DMS153 (cell line): ENCODE data around the gene ZNF638.

Experiments
- DNase-seq: peaks from one replicate; lab custom pipeline; 2025; lab: John Stamatoyannopoulos, UW

The ZNF638 gene

GRCh38 chr2:71333619-71334018 lies 2.0 kb downstream of the ZNF638 start:
- no peak for DNase-seq

- DNase-seq = no peak
These were observed 4.8 kb downstream of the ZNF638 start for GRCh38 chr2:71336384-71336783.

GRCh38 chr2:71336802-71337201 lies 5.2 kb downstream of the ZNF638 start:
- no peak for DNase-seq

GRCh38 chr2:71337776-71338175 lies 6.2 kb downstream of the ZNF638 start:
- DNase-seq = no peak

- DNase-seq = no peak
These were observed 8.1 kb downstream of the ZNF638 start for GRCh38 chr2:71339685-71340084.

GRCh38 chr2:71340176-71340575 lies 8.6 kb downstream of the ZNF638 start:
- DNase-seq = no peak

GRCh38 chr2:71341645-71342044 lies 10.1 kb downstream of the ZNF638 start:
- DNase-seq = no peak

- no peak for DNase-seq
These were observed 14.5 kb downstream of the ZNF638 start for GRCh38 chr2:71346065-71346464.

- no peak for DNase-seq
These were observed 15.9 kb downstream of the ZNF638 start for GRCh38 chr2:71347517-71347916.

- DNase-seq = no peak
These were observed 16.7 kb downstream of the ZNF638 start for GRCh38 chr2:71348302-71348701.

GRCh38 chr2:71353248-71353647 lies 21.7 kb downstream of the ZNF638 start:
- no peak for DNase-seq

GRCh38 chr2:71358931-71359671 lies 27.5 kb downstream of the ZNF638 start:
- no peak for DNase-seq

- DNase-seq = no peak
These were observed 28.9 kb downstream of the ZNF638 start for GRCh38 chr2:71360434-71360975.

- no peak for DNase-seq
These were observed 30.0 kb downstream of the ZNF638 start for GRCh38 chr2:71361631-71362030.

GRCh38 chr2:71362447-71362846 lies 30.9 kb downstream of the ZNF638 start:
- no peak for DNase-seq

- DNase-seq = no peak
These were observed 38.4 kb downstream of the ZNF638 start for GRCh38 chr2:71370015-71370414.

- no peak for DNase-seq
These were observed 40.5 kb downstream of the ZNF638 start for GRCh38 chr2:71372042-71372441.

- DNase-seq = no peak
These were observed 47.5 kb downstream of the ZNF638 start for GRCh38 chr2:71379086-71379485.

- no peak for DNase-seq
These were observed 49.1 kb downstream of the ZNF638 start for GRCh38 chr2:71380665-71381064.

- DNase-seq = no peak
These were observed 53.4 kb downstream of the ZNF638 start for GRCh38 chr2:71385012-71385411.

GRCh38 chr2:71388214-71388613 lies 56.6 kb downstream of the ZNF638 start:
- DNase-seq = no peak

GRCh38 chr2:71389384-71390072 lies 57.9 kb downstream of the ZNF638 start:
- no peak for DNase-seq

- no peak for DNase-seq
These were observed 61.6 kb downstream of the ZNF638 start for GRCh38 chr2:71393216-71393615.
